ENCODE results near the gene OR5K2.

The OR5K2 gene

GRCh38 chr3:98519351-98519750 lies 21.9 kb downstream of the OR5K2 start:
- no peak for DNase-seq (ENCODE audit: extremely low read depth, low read depth)
- no peak overlapping the region for H3K4me3 ChIP-seq (replicated peaks; ENCODE audit: low read depth, low read length)
- no peak for TF ChIP-seq CTCF (IDR thresholded peaks at IDR 0.05; ENCODE audit: low read depth, low read length, missing control alignments)

- TF ChIP-seq CTCF (IDR thresholded peaks at IDR 0.05; ENCODE audit: low read depth, low read length, missing control alignments): no peak
- peak overlapping the region; percentile 75 for H3K4me3 ChIP-seq (replicated peaks; ENCODE audit: low read depth, low read length)
- DNase-seq (ENCODE audit: extremely low read depth, low read depth): peak; percentile 11
Measured at GRCh38 chr3:98521897-98522543, 24.5 kb downstream of the OR5K2 start.

- DNase-seq (ENCODE audit: extremely low read depth, low read depth): peak; percentile 72
- H3K4me3 ChIP-seq (replicated peaks; ENCODE audit: low read depth, low read length): peak within 1 kb of the TSS; percentile 75
- no peak for TF ChIP-seq CTCF (IDR thresholded peaks at IDR 0.05; ENCODE audit: low read depth, low read length, missing control alignments)
Measured at GRCh38 chr3:98522544-98523281, 25.2 kb downstream of the OR5K2 start, which contains the start of gene CLDND1. CLDND1 (minus strand) TSS chr3:98522902; CDS start chr3:98521424, 1,478 bp downstream.

- no peak for TF ChIP-seq CTCF (IDR thresholded peaks at IDR 0.05; ENCODE audit: low read depth, low read length, missing control alignments)
- DNase-seq (ENCODE audit: extremely low read depth, low read depth): no peak
- H3K4me3 ChIP-seq (replicated peaks; ENCODE audit: low read depth, low read length): no peak overlapping the region
Measured at GRCh38 chr3:98525494-98525893, 28.0 kb downstream of the OR5K2 start.

GRCh38 chr3:98528474-98529346 lies 31.2 kb downstream of the OR5K2 start:
- TF ChIP-seq CTCF (IDR thresholded peaks at IDR 0.05; ENCODE audit: low read depth, low read length, missing control alignments): no peak
- H3K4me3 ChIP-seq (replicated peaks; ENCODE audit: low read depth, low read length): no peak overlapping the region
- no peak for DNase-seq (ENCODE audit: extremely low read depth, low read depth)

GRCh38 chr3:98529856-98530459 lies 32.5 kb downstream of the OR5K2 start:
- no peak for DNase-seq (ENCODE audit: extremely low read depth, low read depth)
- H3K4me3 ChIP-seq (replicated peaks; ENCODE audit: low read depth, low read length): no peak overlapping the region
- no peak for TF ChIP-seq CTCF (IDR thresholded peaks at IDR 0.05; ENCODE audit: low read depth, low read length, missing control alignments)
